SU-DHL-6 (cell line): ENCODE results near the gene FAM107A.

Experiments
- H2AFZ ChIP-seq: fragments of 200-600 bp; sonication (generic); 2 replicates; pipeline ENCODE4 v1.6.1; 2014; ENCODE audit warnings: low read depth, mild to moderate bottlenecking, moderate library complexity, mixed read lengths, antibody characterized with exemption, low read length; ENCODE audit not compliant: severe bottlenecking
- H3F3A ChIP-seq: fragments of 200-600 bp; shearing (Covaris generic); 2 replicates; pipeline ENCODE4 v1.6.0; 2016; ENCODE audit warnings: antibody characterized with exemption, mild to moderate bottlenecking; ENCODE audit not compliant: insufficient read depth
- H3K27ac ChIP-seq: fragments of 200-600 bp; sonication (generic); 2 replicates; pipeline ENCODE4 v1.5.1; 2016; ENCODE audit warnings: low read depth, mild to moderate bottlenecking, low read length, moderate library complexity, mixed read lengths
- H3K27me3 ChIP-seq: fragments of 200-600 bp; sonication (generic), shearing (Covaris generic); 2 replicates; pipeline ENCODE4 v1.6.0; 2014; ENCODE audit warnings: mild to moderate bottlenecking, low read length
- H3K36me3 ChIP-seq: fragments of 200-600 bp; sonication (generic); 2 replicates; pipeline ENCODE4 v1.6.1; 2014; ENCODE audit warnings: mild to moderate bottlenecking, low read length, mixed read lengths
- H3K4me2 ChIP-seq: fragments of 300-600, 200-600 bp; shearing (Covaris generic), sonication (generic); 2 replicates; pipeline ENCODE4 v1.6.0; 2014; ENCODE audit warnings: low read length, low read depth, mild to moderate bottlenecking; ENCODE audit not compliant: poor library complexity, severe bottlenecking
- H3K4me3 ChIP-seq: fragments of 200-600 bp; sonication (generic); 2 replicates; pipeline ENCODE4 v1.5.1; 2014; ENCODE audit warnings: antibody characterized with exemption, low read length, mild to moderate bottlenecking, mixed read lengths; ENCODE audit not compliant: insufficient read depth, poor library complexity, severe bottlenecking
- H3K79me2 ChIP-seq: fragments of 200-600 bp; sonication (generic); 2 replicates; pipeline ENCODE4 v1.6.1; 2014; ENCODE audit warnings: mild to moderate bottlenecking, low read length, moderate library complexity; ENCODE audit not compliant: insufficient read depth
- H3K9ac ChIP-seq: fragments of 200-600 bp; sonication (generic); 2 replicates; pipeline ENCODE4 v1.7.0; 2014; ENCODE audit warnings: mild to moderate bottlenecking, low read length
- H3K9me2 ChIP-seq: fragments of 200-600 bp; sonication (generic); replicated peaks from 2 replicates; pipeline ENCODE4 v1.6.1; 2014; ENCODE audit warnings: low read length; ENCODE audit not compliant: insufficient read depth
- H3K9me3 ChIP-seq: fragments of 200-600 bp; sonication (generic); 2 replicates; pipeline ENCODE4 v1.6.1; 2014; ENCODE audit warnings: low read length, mixed read lengths; ENCODE audit not compliant: insufficient read depth
- H4K20me1 ChIP-seq: fragments of 200-600 bp; sonication (generic); 2 replicates; pipeline ENCODE4 v1.6.1; 2014; ENCODE audit warnings: low read depth, mild to moderate bottlenecking, antibody characterized with exemption, low read length, moderate library complexity, mixed read lengths
- EZH2phosphoT487 ChIP-seq: fragments of 200-600 bp; sonication (generic), shearing (Covaris generic); conservative IDR thresholded peaks from 2 replicates; pipeline ENCODE4 v1.6.1; 2018; ENCODE audit warnings: mild to moderate bottlenecking, antibody characterized with exemption, low read length, moderate library complexity, mixed read lengths
- TF ChIP-seq, protein P1 (sequence below): fragments of 200-600 bp; sonication (generic); IDR thresholded peaks from one replicate; pipeline ENCODE4 v1.5.1; 2017; ENCODE audit warnings: antibody characterized with exemption, mild to moderate bottlenecking, low read length, moderate library complexity; ENCODE audit not compliant: insufficient read depth, poor library complexity, severe bottlenecking

Gene FAM107A

DNA sequence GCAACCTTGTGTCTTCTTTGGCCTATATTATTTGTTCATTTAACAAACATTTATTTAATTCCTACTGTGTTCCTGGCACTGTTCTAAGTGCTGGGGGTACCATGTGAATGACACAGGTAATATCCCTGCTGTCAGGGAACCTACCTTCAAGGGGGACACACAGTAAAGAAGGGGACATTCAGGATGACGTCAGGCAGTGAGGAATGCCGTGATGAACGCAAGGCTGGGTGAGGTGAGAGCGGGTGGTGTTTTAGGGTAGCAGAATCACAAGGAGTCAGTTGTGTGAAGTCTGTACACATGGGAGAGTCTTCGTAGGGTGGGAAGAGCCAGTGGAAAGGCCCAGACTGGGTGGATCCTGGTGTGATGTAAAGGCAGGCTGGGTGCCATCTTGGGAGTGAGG is 1.7 kb upstream of the FAM107A start:
- Histone ChIP-seq H3K27me3 (no peaks in the 10 kb centered on the region), H3K9ac (no peak overlapping the region), H2AFZ (no peak overlapping the region), H3K9me2 (no peaks in the 10 kb centered on the region), H3K79me2 (no peaks in the 10 kb centered on the region), H3K4me3 (no peak overlapping the region), H3K9me3 (no peaks in the 10 kb centered on the region), H4K20me1 (no peaks in the 10 kb centered on the region), H3K4me2 (no peak overlapping the region), H3K27ac (no peak overlapping the region), H3K36me3 (no peaks in the 10 kb centered on the region), H3F3A (no peaks in the 10 kb centered on the region)
- TF ChIP-seq, protein P1, sequence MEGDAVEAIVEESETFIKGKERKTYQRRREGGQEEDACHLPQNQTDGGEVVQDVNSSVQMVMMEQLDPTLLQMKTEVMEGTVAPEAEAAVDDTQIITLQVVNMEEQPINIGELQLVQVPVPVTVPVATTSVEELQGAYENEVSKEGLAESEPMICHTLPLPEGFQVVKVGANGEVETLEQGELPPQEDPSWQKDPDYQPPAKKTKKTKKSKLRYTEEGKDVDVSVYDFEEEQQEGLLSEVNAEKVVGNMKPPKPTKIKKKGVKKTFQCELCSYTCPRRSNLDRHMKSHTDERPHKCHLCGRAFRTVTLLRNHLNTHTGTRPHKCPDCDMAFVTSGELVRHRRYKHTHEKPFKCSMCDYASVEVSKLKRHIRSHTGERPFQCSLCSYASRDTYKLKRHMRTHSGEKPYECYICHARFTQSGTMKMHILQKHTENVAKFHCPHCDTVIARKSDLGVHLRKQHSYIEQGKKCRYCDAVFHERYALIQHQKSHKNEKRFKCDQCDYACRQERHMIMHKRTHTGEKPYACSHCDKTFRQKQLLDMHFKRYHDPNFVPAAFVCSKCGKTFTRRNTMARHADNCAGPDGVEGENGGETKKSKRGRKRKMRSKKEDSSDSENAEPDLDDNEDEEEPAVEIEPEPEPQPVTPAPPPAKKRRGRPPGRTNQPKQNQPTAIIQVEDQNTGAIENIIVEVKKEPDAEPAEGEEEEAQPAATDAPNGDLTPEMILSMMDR, result no peak
- no peak for TF ChIP-seq EZH2phosphoT487

DNA sequence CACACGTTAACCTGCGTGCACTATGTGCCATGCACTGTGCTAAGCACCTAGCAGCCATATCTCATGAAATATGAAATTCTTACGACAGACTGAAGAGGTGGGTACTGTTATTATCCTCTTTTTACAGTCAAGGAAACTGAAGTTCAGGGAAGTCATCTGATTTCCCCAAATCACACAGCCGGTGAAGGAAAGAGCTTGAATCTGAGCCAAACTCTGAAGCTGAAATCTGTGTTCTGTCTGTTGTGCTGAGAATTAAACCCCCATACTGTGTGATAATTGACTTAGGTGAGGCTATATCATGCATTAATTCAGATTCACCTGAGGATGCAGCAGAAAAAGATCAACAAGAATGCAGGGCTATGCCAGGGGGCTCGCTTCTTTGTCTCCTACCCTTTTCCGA is 475 bp downstream of the FAM107A start:
- Histone ChIP-seq H3F3A (no peaks in the 10 kb centered on the region), H3K4me2 (no peak overlapping the region), H3K4me3 (no peak overlapping the region), H3K9ac (no peak overlapping the region), H3K9me3 (no peaks in the 10 kb centered on the region), H2AFZ (no peak overlapping the region), H3K27ac (no peak overlapping the region), H4K20me1 (no peaks in the 10 kb centered on the region), H3K36me3 (no peaks in the 10 kb centered on the region), H3K27me3 (no peaks in the 10 kb centered on the region), H3K79me2 (no peaks in the 10 kb centered on the region), H3K9me2 (no peaks in the 10 kb centered on the region)
- TF ChIP-seq, protein P1, result no peak

DNA sequence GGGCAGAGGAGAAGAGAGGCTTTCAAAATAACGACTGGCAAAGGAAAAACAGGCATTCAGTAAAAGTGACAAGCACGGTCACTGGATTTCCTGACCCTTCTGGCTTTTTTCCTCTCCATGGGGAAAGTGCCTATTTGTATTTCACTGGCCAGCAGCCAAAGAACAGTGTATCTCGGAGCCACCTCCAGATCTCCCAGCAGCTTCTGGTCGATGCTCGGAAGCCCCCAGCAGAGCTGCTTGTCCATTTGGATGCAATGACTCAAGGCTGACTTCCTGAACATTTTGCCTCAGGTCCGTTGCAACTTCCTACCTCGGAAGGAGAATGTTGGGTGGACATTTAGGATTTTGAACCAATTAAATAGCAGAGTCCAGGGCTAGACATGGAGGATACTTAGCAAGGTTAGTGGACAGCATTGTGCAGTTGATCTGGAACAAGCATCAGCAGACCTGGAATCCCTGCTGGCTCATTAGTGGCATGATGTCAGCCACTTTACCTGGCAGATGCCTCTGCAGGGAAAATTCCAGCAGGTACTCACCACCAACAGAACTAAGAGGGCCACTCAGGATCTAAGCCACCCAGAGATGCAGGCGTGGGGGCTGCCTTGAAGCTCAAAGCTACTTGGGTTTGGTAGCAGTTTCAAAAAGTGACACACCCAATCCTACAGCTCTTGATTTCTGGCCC is 1.1 kb downstream of the FAM107A start:
- H3K27me3 ChIP-seq, result no peaks in the 10 kb centered on the region
- no peaks in the 10 kb centered on the region for H3K9me3 ChIP-seq
- H3K9me2 ChIP-seq, result no peaks in the 10 kb centered on the region
- no peak overlapping the region for H3K4me3 ChIP-seq
- H3K36me3 ChIP-seq, result no peaks in the 10 kb centered on the region
- H2AFZ ChIP-seq, result no peak overlapping the region
- H3K9ac ChIP-seq, result no peak overlapping the region
- no peaks in the 10 kb centered on the region for H4K20me1 ChIP-seq
- H3K4me2 ChIP-seq, result no peak overlapping the region
- no peaks in the 10 kb centered on the region for H3F3A ChIP-seq
- H3K79me2 ChIP-seq, result no peaks in the 10 kb centered on the region
- no peak for TF ChIP-seq EZH2phosphoT487
- TF ChIP-seq, protein P1, result no peak
- no peak overlapping the region for H3K27ac ChIP-seq
